Fibroblast of villous mesenchyme (primary cell): Measurements from ENCODE around the gene HYPK. TPM values are rescaled to one million over a fixed set of nuclear protein-coding genes. Genes with fewer than 3 reads are reported as not detected.

Source experiments
- DNase-seq: peaks from one replicate; pipeline ENCODE4 v3.0.0-alpha.2; 2010; ENCODE audit warnings: low read depth
- H3K4me3 ChIP-seq: 2 replicates; pipeline ENCODE4 v1.5.1; 2011; ENCODE audit warnings: low read depth, mild to moderate bottlenecking, low read length
- total RNA-seq: library from RNA; depleted of rRNA; stranded (reverse); fragments of >200 nt; gene quantifications from 2 replicates; pipeline ENCODE4 v1.2.3, GENCODE V29; 2012
- TF ChIP-seq, protein P1 (sequence below): IDR thresholded peaks from 2 replicates; pipeline ENCODE4 v1.5.1; 2012; ENCODE audit warnings: low read depth, mild to moderate bottlenecking, low read length; ENCODE audit not compliant: insufficient read depth

HYPK gene
- total RNA-seq, 1 donor, result 6.9 TPM

DNA sequence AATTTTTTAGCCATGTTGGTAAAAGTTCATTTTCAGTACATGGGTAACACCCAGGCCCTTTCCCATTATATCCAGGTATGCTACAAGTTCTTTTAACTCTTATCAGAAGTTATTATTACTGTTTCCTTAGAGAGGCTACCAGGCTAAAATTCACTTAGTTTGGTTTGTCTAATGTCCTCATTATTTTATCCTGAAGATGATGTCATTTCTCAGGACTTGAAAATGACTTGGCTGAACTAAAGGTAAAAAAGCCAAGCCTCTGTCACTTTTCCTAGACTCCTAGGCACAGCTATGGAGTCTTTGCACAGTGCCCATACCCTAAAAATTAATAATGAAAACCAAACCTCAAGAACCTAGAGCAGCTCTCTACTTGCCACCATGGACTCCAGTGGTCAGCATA lies 27.8 kb upstream of the HYPK start:
- H3K4me3 ChIP-seq, result no peak overlapping the region
- no peak for DNase-seq
- TF ChIP-seq, protein P1, sequence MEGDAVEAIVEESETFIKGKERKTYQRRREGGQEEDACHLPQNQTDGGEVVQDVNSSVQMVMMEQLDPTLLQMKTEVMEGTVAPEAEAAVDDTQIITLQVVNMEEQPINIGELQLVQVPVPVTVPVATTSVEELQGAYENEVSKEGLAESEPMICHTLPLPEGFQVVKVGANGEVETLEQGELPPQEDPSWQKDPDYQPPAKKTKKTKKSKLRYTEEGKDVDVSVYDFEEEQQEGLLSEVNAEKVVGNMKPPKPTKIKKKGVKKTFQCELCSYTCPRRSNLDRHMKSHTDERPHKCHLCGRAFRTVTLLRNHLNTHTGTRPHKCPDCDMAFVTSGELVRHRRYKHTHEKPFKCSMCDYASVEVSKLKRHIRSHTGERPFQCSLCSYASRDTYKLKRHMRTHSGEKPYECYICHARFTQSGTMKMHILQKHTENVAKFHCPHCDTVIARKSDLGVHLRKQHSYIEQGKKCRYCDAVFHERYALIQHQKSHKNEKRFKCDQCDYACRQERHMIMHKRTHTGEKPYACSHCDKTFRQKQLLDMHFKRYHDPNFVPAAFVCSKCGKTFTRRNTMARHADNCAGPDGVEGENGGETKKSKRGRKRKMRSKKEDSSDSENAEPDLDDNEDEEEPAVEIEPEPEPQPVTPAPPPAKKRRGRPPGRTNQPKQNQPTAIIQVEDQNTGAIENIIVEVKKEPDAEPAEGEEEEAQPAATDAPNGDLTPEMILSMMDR, result no peak

DNA sequence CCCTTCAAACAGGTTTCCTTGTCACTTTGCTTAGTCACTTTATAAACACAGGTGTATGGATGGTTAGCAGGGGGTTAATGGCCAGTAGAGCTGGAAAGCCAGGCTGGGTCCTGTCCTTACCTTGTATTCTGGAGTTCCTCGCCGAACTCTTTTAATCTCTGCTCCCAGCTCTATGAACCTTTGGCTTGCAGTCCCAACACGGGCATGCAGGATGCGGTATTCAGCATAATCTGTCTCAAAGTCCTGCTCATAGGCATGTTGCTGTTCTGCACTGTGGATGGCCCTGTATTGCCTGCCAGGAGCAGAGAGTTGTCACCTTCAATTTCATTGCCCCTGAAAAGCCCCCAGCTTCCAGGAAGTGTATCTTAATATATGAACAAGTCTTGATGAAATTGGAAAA lies 26.3 kb upstream of the HYPK start:
- TF ChIP-seq, protein P1, result no peak
- no peak for DNase-seq
- H3K4me3 ChIP-seq, result no peak overlapping the region

DNA sequence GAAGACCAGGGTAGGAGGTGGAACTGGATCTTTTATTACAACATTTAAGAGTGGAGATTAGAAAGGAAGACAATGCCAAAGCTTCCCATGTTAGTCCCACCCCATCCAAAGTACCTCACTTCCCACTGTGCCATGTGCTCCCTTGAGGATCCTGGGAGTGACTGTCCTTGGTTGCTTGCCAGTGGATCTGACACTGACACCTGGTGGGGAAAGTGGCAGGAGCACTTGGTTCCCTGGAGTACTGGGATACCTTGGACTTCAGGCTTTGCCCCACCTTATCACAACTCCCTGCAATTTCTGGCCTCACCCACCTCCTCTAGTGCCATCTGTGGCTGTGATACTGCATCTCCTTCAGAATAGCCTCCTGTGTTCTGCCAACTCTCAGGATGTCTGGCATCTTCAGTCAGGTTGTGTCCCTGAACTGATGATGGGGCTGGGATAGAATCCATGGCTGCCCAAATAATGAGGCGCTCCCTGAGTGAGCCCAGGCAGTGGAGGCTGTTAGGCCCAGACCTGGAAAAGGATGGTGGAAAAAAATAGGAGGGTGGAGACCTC lies 24.9 kb upstream of the HYPK start:
- TF ChIP-seq, protein P1, result peak; percentile 34
- peak; percentile 33 for DNase-seq
- H3K4me3 ChIP-seq, result peak overlapping the region; percentile 74

DNA sequence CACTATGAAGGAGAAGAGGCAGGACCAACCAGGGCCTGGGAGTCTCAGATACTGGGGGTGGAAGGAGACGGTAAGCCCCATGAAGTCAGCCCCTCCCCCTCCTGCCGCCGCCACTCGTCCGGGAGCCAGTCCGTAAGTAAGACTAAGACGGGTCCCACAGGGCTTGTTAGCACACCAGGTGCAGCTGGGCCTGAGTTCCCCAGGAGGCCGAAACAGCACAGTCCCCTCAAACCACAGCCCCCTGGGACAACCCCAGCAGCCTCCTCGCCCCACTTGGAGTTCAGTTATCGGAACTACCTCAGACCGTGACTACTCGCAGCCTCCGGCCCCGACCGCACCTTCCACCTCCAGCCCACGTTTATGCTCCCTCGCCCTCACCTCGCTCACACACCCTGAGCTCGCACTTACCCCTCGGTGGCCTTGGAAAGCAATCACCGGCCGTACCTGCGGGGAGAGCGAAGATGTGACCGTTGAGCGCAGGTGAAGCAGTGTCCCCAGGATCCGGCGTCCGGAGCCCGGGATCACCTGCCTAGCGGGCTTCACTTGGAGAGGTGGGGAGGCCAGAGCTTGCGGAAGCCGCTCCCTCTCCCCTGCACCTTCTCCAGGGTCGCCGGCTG lies 24.2 kb upstream of the HYPK start:
- no peak for DNase-seq
- peak overlapping the region; percentile 74 for H3K4me3 ChIP-seq
- TF ChIP-seq, protein P1, result no peak

DNA sequence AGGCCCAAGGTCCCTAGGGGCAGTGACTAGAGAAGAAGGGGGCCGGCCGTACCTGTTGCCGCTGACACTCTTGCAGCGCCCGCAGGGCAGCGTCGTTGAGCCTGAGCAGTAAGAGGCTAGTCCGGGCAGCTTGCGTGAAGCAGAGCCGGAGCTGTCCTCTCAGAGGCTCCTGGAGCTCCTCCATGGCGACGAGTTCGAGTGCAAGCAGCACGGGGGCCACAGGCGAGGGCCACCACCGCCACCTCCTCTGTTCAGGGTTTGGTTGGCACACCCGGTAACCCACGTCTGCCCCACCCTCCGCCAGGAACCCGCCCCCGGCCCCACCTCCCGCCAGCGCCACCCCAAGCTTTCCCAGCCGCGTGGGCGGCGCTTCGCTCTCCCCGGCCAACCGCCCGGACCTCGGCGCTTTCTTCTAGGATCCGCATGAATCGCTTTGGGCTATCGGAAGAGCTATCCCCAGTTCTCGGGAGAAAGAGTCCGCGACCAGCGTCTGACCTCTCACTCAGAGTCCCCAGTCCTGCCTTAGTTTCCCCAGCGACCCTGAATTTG lies 23.6 kb upstream of the HYPK start, which contains the start of gene ELL3:
Gene ELL3 (minus strand): TSS at position 249 of the 549 bp plus-strand sequence. CDS start 65 bp downstream, at position 184.
- TF ChIP-seq, protein P1, result no peak

DNA sequence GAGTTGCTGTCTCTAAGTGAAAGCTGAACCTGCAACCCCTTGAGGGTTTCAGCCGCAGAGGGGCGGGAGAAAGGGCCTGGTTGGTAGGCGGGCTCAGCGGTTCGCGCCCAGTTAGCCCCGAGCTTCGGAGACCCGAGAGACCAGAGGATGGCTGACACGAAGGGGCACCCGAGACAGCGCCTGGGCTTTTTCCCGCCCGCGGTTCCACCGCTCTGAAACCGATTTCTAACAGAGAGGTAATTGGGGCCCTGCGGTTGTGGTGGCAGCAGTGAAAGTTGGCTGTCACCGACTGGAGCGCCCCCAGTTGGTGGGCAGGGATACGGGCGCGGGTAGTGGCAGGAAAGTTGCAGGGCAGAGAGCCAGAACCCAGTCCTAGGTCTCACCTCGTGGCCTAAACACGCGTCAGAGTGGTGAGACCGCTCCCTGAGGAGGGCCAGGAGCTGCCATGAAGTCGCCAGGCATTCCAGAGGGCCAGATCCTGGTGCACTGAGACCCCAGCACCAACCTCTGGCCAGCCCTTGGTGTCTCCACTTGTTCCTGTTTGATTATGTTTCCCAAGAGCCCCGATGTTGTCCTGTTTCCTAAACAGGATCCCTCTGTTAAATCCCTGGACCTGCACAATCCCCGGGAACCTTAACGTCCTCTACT lies 23.0 kb upstream of the HYPK start:
- peak overlapping the region; percentile 74 for H3K4me3 ChIP-seq
- TF ChIP-seq, protein P1, result peak; percentile 64
- DNase-seq, result peak; percentile 78

More for the DNA sequence above, 23.6 kb upstream of the HYPK start, which contains the start of gene ELL3:
- H3K4me3 ChIP-seq, result peak within 1 kb of the TSS; percentile 74
- peak; percentile 74 for DNase-seq
